Epithelial cell of proximal tubule (primary cell): ENCODE results near the gene SLC44A5. TPM values are rescaled to one million over a fixed set of nuclear protein-coding genes. Genes with fewer than 3 reads are reported as not detected.
A peak's percentile ranks its signal among the peaks of the same experiment; 100 is the strongest.

Source experiments
- DNase-seq: peaks from one replicate; pipeline ENCODE4 v3.0.0-alpha.2; 2011; ENCODE audit warnings: low read depth
- H3K4me3 ChIP-seq: 2 replicates; pipeline ENCODE4 v1.5.1; 2011; ENCODE audit warnings: low read depth, mild to moderate bottlenecking, low read length
- total RNA-seq: library from RNA; depleted of rRNA; stranded (reverse); fragments of >200 nt; gene quantifications from 2 replicates; pipeline ENCODE4 v1.2.3, GENCODE V29; 2015
- TF ChIP-seq, protein P1 (sequence below): conservative IDR thresholded peaks from 2 replicates; pipeline ENCODE4 v1.5.1; 2012; ENCODE audit warnings: low read depth, mild to moderate bottlenecking, low read length

Gene SLC44A5
- total RNA-seq, 1 donor from 2014 or later, result 1.8 TPM

DNA sequence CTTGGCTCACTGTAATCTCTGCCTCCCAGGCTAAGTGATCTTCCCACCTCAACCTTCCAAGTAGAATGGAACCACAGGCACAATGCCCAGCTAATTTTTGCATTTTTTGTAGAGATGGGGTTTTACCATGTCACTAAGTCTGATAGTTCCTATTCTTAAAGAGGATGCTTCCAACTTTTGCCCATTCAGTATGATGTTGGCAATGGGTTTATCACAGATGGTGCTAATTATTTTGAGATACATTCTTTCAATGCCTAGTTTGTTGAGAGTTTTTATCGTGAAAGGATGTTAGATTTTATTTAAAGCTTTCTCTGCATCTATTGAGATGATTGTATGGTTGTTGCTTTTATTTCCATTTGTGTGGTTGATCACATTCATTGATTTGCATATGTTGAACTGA is 103.9 kb downstream of the SLC44A5 start:
- TF ChIP-seq, protein P1, sequence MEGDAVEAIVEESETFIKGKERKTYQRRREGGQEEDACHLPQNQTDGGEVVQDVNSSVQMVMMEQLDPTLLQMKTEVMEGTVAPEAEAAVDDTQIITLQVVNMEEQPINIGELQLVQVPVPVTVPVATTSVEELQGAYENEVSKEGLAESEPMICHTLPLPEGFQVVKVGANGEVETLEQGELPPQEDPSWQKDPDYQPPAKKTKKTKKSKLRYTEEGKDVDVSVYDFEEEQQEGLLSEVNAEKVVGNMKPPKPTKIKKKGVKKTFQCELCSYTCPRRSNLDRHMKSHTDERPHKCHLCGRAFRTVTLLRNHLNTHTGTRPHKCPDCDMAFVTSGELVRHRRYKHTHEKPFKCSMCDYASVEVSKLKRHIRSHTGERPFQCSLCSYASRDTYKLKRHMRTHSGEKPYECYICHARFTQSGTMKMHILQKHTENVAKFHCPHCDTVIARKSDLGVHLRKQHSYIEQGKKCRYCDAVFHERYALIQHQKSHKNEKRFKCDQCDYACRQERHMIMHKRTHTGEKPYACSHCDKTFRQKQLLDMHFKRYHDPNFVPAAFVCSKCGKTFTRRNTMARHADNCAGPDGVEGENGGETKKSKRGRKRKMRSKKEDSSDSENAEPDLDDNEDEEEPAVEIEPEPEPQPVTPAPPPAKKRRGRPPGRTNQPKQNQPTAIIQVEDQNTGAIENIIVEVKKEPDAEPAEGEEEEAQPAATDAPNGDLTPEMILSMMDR, result no peak
- H3K4me3 ChIP-seq, result no peak overlapping the region
- DNase-seq, result no peak

DNA sequence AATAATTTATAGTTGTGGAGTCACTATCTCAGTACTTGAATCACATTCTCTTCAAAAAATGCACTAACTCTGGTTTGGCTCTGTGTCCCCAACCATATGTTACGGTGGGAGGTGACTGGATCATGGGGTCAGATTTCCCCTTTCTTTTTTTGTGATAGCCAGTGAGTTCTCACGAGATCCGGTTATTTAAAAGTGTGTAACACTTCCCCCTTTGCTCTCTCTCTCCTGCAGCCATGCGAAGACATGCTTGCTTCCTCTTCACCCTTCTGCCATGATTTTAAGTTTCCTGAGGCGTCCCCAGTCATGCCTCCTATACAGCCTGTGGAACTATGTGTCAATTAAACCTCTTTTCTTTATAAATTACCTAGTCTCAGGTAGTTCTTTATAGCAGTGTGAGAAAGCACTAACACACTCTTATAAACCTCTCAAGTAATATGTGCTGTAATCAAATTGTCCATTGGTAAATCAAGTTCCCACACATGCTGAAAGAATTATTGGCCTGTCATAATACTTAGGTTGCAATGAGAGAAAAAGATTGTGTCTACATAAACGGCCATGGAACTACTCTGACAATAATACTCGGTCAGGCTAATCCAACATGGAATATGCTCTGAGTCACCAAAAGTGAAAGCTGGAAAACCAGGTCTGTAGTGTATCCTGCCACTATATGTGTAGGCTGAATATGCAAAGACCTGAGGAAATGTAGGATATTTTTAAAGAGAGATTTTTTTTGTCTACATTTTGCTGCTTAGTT is 107.5 kb downstream of the SLC44A5 start:
- no peak for DNase-seq
- H3K4me3 ChIP-seq, result no peak overlapping the region
- TF ChIP-seq, protein P1, result no peak

DNA sequence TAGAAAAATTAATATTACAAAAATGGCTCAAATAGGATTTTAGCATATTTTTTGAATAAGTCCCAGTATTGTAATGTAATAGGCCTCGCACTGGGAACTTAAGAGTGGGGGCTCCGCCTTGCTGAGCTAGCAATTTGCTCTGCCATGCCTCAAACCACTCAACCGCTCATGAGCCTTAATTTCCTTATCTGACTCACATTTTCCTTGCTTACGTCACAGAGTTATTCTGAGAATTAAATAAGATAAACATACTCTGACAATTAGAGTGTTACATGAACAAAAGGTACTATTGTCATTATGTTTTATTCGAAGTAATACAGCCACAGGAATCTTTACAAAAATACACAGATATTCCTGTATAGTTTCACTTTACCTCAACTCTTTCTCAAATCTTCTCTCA is 108.1 kb downstream of the SLC44A5 start:
- TF ChIP-seq, protein P1, result no peak
- peak; percentile 7 for DNase-seq
- no peak overlapping the region for H3K4me3 ChIP-seq

DNA sequence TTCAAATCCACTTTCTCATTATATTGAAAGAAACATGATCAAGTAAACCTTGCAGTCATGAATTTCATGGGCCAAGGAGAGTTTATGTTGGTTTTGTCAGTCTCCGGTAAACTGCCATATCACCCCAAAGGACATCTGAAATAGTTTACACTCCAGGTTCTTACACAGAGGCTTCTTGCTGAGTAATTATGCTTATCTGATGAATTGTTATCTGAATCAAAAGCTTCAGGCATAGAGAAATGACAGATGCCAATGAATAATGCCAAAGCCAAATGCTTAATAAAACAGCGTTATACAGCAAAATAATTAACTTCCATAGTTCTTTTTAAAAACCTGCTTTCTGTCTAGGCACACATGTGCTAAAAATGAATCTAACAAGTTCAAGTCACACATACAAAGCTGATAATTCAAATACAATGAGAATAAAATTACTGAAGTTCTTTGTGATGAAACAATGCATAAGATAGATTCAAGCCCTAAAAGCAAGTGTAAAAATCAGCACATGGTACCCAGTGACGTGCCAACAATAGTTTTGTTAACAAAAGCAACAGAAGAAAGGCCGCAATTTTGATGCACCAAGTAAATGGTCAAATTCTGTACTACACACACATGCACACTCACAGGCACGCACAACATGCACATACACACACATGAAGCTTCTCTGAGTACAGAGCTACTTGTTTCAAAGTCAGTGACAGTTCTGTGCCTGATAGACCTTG is 109.2 kb downstream of the SLC44A5 start:
- H3K4me3 ChIP-seq, result no peak overlapping the region
- no peak for DNase-seq
- TF ChIP-seq, protein P1, result no peak

DNA sequence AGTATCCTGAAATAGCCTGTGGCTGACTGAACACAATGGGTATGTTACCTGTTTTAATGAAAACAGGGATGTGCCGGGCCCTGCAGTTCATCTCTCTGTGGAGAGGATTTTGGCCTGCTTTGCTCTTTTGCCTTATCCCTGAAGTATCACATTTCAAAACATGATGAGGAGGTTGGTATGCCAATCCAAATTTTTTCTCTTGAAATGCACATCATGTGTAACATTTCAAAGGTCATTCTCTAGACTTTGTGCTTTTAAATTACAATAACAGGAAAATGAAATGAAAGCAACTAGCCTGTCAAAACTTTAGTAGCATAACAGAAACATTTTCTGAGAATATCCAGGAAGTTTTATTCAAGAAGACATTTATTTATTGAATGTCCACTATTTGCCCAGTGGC is 118.9 kb downstream of the SLC44A5 start:
- TF ChIP-seq, protein P1, result no peak
- DNase-seq, result no peak
- H3K4me3 ChIP-seq, result no peak overlapping the region

- DNase-seq, result no peak
- no peak overlapping the region for H3K4me3 ChIP-seq
- TF ChIP-seq, protein P1, result no peak
Observed at GRCh38 chr1:75487399-75487798, 123.5 kb downstream of the SLC44A5 start.

GRCh38 chr1:75484789-75485188 is 126.1 kb downstream of the SLC44A5 start:
- TF ChIP-seq, protein P1, result no peak
- no peak overlapping the region for H3K4me3 ChIP-seq
- DNase-seq, result no peak
